GM18505 (cell line): ENCODE results near the gene CLDN11.
A peak's percentile ranks its signal among the peaks of the same experiment; 100 is the strongest.

ENCODE experiments used
- ATAC-seq: cut with Tn5 transposase; IDR thresholded peaks from one replicate; pipeline ENCODE4 v1.9.1; 2021; ENCODE audit not compliant: unreplicated experiment
- POLR2A ChIP-seq: IDR thresholded peaks from 4 replicates; pipeline ENCODE4 v1.6.1; 2011; ENCODE audit warnings: borderline replicate concordance; ENCODE audit not compliant: insufficient read depth, insufficient read length; ENCODE audit errors: extremely low read depth

CLDN11 gene

GRCh38 chr3:170419557-170420087 lies 954 bp downstream of the CLDN11 start:
- TF ChIP-seq POLR2A = no peak
- ATAC-seq = no peak

GRCh38 chr3:170420307-170420821 lies 1.7 kb downstream of the CLDN11 start:
- TF ChIP-seq POLR2A = no peak
- ATAC-seq = no peak

GRCh38 chr3:170421111-170421641 lies 2.5 kb downstream of the CLDN11 start:
- TF ChIP-seq POLR2A = no peak
- no peak for ATAC-seq

- ATAC-seq = no peak
- no peak for TF ChIP-seq POLR2A
These were observed 3.1 kb downstream of the CLDN11 start for GRCh38 chr3:170421758-170422157.

- no peak for ATAC-seq
- TF ChIP-seq POLR2A = no peak
These were observed 4.4 kb downstream of the CLDN11 start for GRCh38 chr3:170423001-170423615.

GRCh38 chr3:170424879-170425278 lies 6.2 kb downstream of the CLDN11 start:
- no peak for TF ChIP-seq POLR2A
- ATAC-seq = no peak

GRCh38 chr3:170425491-170426239 lies 7.0 kb downstream of the CLDN11 start:
- no peak for ATAC-seq

GRCh38 chr3:170426240-170426797 lies 7.7 kb downstream of the CLDN11 start:
- no peak for ATAC-seq
- no peak for TF ChIP-seq POLR2A

More at GRCh38 chr3:170425491-170426239, 7.0 kb downstream of the CLDN11 start:
- no peak for TF ChIP-seq POLR2A

- no peak for ATAC-seq
These were observed 9.4 kb downstream of the CLDN11 start for GRCh38 chr3:170428095-170428494.

GRCh38 chr3:170429050-170429449 lies 10.4 kb downstream of the CLDN11 start:
- no peak for TF ChIP-seq POLR2A
- ATAC-seq = peak; percentile 58

More at GRCh38 chr3:170428095-170428494, 9.4 kb downstream of the CLDN11 start:
- TF ChIP-seq POLR2A = no peak

GRCh38 chr3:170431054-170431453 lies 12.4 kb downstream of the CLDN11 start:
- no peak for ATAC-seq
- no peak for TF ChIP-seq POLR2A

- no peak for ATAC-seq
These were observed 13.7 kb downstream of the CLDN11 start for GRCh38 chr3:170432416-170432815.

GRCh38 chr3:170436697-170437096 lies 18.0 kb downstream of the CLDN11 start:
- TF ChIP-seq POLR2A = no peak
- ATAC-seq = no peak

More at GRCh38 chr3:170432416-170432815, 13.7 kb downstream of the CLDN11 start:
- no peak for TF ChIP-seq POLR2A
